Right cardiac atrium (tissue), 5 donors: Measurements from ENCODE around the gene PNPO. TPM values are rescaled to one million over a fixed set of nuclear protein-coding genes. Genes with fewer than 3 reads are reported as not detected.
A peak's percentile ranks its signal among the peaks of the same experiment; 100 is the strongest.

Source experiments
- ATAC-seq, 2 donors: fragments of 200-7000 bp; cut with Tn5 transposase; one replicate each; pipeline versions ENCODE4 v1.8.0 to v1.9.1; 2020; ENCODE audit warnings: moderate library complexity in 2 of 2, mild to moderate bottlenecking in 1 of 2
- DNase-seq, 3 donors: peaks; one replicate each; pipeline ENCODE4 v3.0.0-alpha.2; 2020
- H3K27ac ChIP-seq: one replicate; pipeline ENCODE4 v1.5.1; 2013; ENCODE audit warnings: mild to moderate bottlenecking, low read length, control low read depth, moderate library complexity
- H3K27me3 ChIP-seq: one replicate; pipeline ENCODE4 v1.6.1; 2013; ENCODE audit not compliant: control insufficient read depth, insufficient read depth
- H3K4me1 ChIP-seq: one replicate; pipeline ENCODE4 v1.6.1; 2013; ENCODE audit warnings: low read length; ENCODE audit not compliant: control insufficient read depth, insufficient read depth
- H3K4me3 ChIP-seq: one replicate; pipeline ENCODE4 v1.5.1; 2013; ENCODE audit warnings: low read length, control low read depth
- H3K9me3 ChIP-seq: one replicate; pipeline ENCODE4 v1.6.1; 2013; ENCODE audit warnings: low read length; ENCODE audit not compliant: control insufficient read depth
- WGBS: extraction: QIAGEN DNeasy Blood & Tissue Kit; methylation state at CpG from one replicate; pipeline ENCODE4 v1.1.7; 2013; 5-methylcytosine and 5-hydroxymethylcytosine counted together
- intact Hi-C, 4 donors: fragments of 100-400 bp; cut with DNase I; formaldehyde crosslinking; loops; one replicate each; pipeline versions ENCODE4 v1.11.0 to v1.14.0; 2022 to 2023
- long read RNA-seq, 4 donors: library from polyadenylated mRNA; unstranded; transcript quantifications; one replicate each; pipeline ENCODE4 v2.0.0, GENCODE V29; 2020 to 2021
- polyA plus RNA-seq: library from polyadenylated mRNA; stranded (reverse); fragments of 200-250 nt; gene quantifications from one replicate; pipeline ENCODE4 v1.2.3, GENCODE V29; 2013
- total RNA-seq, 4 donors: library from RNA; stranded (reverse); fragmentation: NEBNext Ultra II Directional; extraction: Animal tissue kit (Norgen Biotek cat#: 25700); gene quantifications; one replicate each; pipeline ENCODE4 v1.2.1, GENCODE V29; 2021
- donor health status: healthy with polysubstance abuse.
- donor health status: DM: no; HTN: yes; CAD: no.
- donor health status: DM: no; HTN: no; CAD: no.
- donor health status: DM: no; HTN: yes; CAD: no; lungs with severe emphysema.
- donor health status: DM: yes; HTN: yes; CAD: no.

PNPO gene
- 10 to 100 TPM; 23.9 to 29.9 (median 26.0) TPM for total RNA-seq
- polyA plus RNA-seq: 16.1 TPM
- long read RNA-seq, donor 1, transcript PNPO-217 (7 exons, 3,465 nt): major isoform, 49 of 53 reads
- long read RNA-seq, donor 1, partial matches to known transcripts: 1 of 53 reads
- long read RNA-seq, donor 1, other reads (novel, unspliced or antisense): 1 of 53 reads
- long read RNA-seq, donor 2, transcript PNPO-217 (7 exons, 3,465 nt): major isoform, 30 of 33 reads
- long read RNA-seq, donor 2, partial matches to known transcripts: 1 of 33 reads
- long read RNA-seq, donor 2, other reads (novel, unspliced or antisense): 0 of 33 reads
- long read RNA-seq, donor 3, transcript PNPO-201 (6 exons, 2,256 nt): minor isoform, 11 of 106 reads
- long read RNA-seq, donor 3, transcript PNPO-217 (7 exons, 3,465 nt): major isoform, 81 of 106 reads
- long read RNA-seq, donor 3, partial matches to known transcripts: 3 of 106 reads
- long read RNA-seq, donor 3, other reads (novel, unspliced or antisense): 4 of 106 reads
- long read RNA-seq, donor 4, transcript PNPO-217 (7 exons, 3,465 nt): major isoform, 31 of 33 reads
- long read RNA-seq, donor 4, partial matches to known transcripts: 0 of 33 reads
- long read RNA-seq, donor 4, other reads (novel, unspliced or antisense): 1 of 33 reads

GRCh38 chr17:47941246-47942095 is at the start of gene PNPO:
TSS of gene PNPO (plus strand) at chr17:47941571. CDS start at chr17:47941676, 105 bp downstream.
- ATAC-seq: peak; percentile 98
- H3K4me3 ChIP-seq: peak within 1 kb of the TSS; percentile 47
- no peaks in the 10 kb centered on the region for H3K9me3 ChIP-seq
- 1% methylated on average over 50 of the region's 50 CpGs for WGBS
- H3K4me1 ChIP-seq: peaks cover 3% of the 10 kb centered on the region
- no peaks in the 10 kb centered on the region for H3K27me3 ChIP-seq
- peak within 1 kb of the TSS; percentile 8 for H3K27ac ChIP-seq
- intact Hi-C loops: loop anchor here in 2 of 4 donors (10.0 kb wide), 2 partner anchors 47 to 97 kb away; partner anchors contain the start of genes SCRN2 (in 1 of the 2) and SP2 (in 1 of the 2)
- peak; percentile 94 to 96 (median 95) for DNase-seq

GRCh38 chr17:47894498-47895346 is 46.6 kb upstream of the PNPO start:
- no peak for ATAC-seq
- WGBS: 30% methylated on average over 11 of the region's 11 CpGs
- peaks cover 8% of the 10 kb centered on the region for H3K4me1 ChIP-seq
- intact Hi-C loops: loop anchor here (5.0 to 10.0 kb wide), 4 partner anchors 50 to 78 kb away; partner anchors contain the start of genes CDK5RAP3 (in 1 of the 4), PNPO (in 1 of the 4) and PRR15L (in 1 of the 4)
- no peaks in the 10 kb centered on the region for H3K9me3 ChIP-seq
- H3K4me3 ChIP-seq: peak overlapping the region; percentile 61
- DNase-seq: no peak
- no peaks in the 10 kb centered on the region for H3K27me3 ChIP-seq
- peak overlapping the region; percentile 90 for H3K27ac ChIP-seq

- H3K27ac ChIP-seq: peak overlapping the region; percentile 90
- H3K9me3 ChIP-seq: no peaks in the 10 kb centered on the region
- peak overlapping the region; percentile 61 for H3K4me3 ChIP-seq
- ATAC-seq: peak in 1 of 2 donors; percentile 0
- H3K27me3 ChIP-seq: no peaks in the 10 kb centered on the region
- intact Hi-C loops: loop anchor here (5.0 to 10.0 kb wide), 4 partner anchors 49 to 77 kb away; partner anchors contain the start of genes CDK5RAP3 (in 1 of the 4), PNPO (in 1 of the 4) and PRR15L (in 1 of the 4)
- H3K4me1 ChIP-seq: peaks cover 12% of the 10 kb centered on the region
- WGBS: under 1% methylated on average over 25 of the region's 25 CpGs
- DNase-seq: peak in 2 of 3 donors; percentile 34 to 73
Observed at GRCh38 chr17:47895347-47895855, 46.0 kb upstream of the PNPO start.

GRCh38 chr17:47895856-47896671 is 45.3 kb upstream of the PNPO start, which contains the start of gene SP2:
TSS of gene SP2 (plus strand) at chr17:47896236. CDS start at chr17:47896287, 51 bp downstream.
- Histone ChIP-seq H3K4me3 (peak within 1 kb of the TSS; percentile 99), H3K27ac (peak within 1 kb of the TSS; percentile 100), H3K4me1 (peaks cover 13% of the 10 kb centered on the region), H3K27me3 (no peaks in the 10 kb centered on the region), H3K9me3 (no peaks in the 10 kb centered on the region)
- peak; percentile 98 to 99 (median 99) for DNase-seq
- intact Hi-C loops: loop anchor here (5.0 to 10.0 kb wide), 4 partner anchors 49 to 76 kb away; partner anchors contain the start of genes CDK5RAP3 (in 1 of the 4), PNPO (in 1 of the 4) and PRR15L (in 1 of the 4)
- under 1% methylated on average over 69 of the region's 70 CpGs for WGBS
- ATAC-seq: peak; percentile 97

DNA sequence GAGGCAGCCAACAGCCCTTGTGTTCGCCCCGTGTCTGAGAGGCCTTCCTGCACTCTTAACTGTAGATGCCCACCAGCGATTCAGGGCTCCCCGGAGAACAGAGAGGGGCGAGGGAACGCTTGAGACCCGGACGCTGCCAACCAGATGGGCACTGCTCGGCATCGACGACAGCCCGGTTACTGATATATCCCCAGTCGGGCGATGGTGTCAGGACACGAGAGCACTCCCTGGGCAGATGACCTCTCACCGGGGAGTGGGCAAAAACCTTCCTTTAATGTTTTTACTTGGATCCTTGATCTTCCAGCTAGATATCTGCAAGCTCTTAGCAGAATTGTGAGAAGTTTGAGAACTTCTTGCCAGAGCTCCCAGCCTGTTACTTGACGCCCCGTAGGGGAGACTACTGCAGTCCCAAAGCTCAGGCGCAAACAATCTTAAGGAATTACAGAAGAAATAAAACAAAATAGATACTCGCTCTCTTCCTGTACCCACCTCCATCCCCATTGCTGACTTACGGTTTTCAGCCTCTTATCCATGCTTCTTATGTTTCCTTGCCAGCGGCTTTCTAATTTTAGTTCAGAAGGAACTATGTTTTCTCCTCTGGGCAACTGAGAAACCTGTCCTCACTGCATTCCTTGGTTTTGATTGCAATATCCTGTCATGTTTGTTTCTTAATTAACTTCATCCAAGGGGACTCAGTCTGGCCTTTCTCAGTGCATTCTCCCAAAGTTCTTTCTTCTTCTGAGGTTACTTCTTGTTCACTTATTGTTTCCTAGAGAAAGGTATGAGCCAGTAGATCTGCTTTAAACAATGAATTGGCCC is 44.5 kb upstream of the PNPO start:
- WGBS: 1% methylated on average over 22 of the region's 22 CpGs
- intact Hi-C loops: loop anchor here (5.0 to 10.0 kb wide), 4 partner anchors 48 to 75 kb away; partner anchors contain the start of genes CDK5RAP3 (in 1 of the 4), PNPO (in 1 of the 4) and PRR15L (in 1 of the 4)
- DNase-seq (no peak), ATAC-seq (no peak)
- Histone ChIP-seq H3K27ac (peak overlapping the region; percentile 100), H3K4me3 (peak overlapping the region; percentile 99), H3K4me1 (peaks cover 17% of the 10 kb centered on the region), H3K9me3 (no peaks in the 10 kb centered on the region), H3K27me3 (no peaks in the 10 kb centered on the region)

DNA sequence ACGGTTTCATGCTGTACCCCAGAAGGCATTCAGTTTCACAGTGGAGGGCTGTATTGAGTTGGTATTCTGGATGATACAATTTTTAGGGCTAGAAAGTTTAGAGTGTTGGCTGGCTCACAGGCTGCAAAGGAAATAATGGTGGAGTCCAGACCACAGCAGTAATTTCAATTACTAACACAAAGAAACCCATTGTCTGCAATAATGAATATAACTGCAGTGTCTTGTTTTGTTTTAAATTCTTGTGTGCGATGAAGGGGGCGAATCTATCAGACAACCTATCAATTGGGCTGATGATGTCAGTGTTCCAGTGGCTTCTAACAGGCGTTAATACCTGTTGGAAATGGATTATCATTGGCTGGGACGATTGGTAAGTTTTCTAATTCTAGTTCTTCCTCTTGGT is 43.8 kb upstream of the PNPO start:
- Histone ChIP-seq H3K9me3 (no peaks in the 10 kb centered on the region), H3K27ac (peak overlapping the region; percentile 100), H3K4me3 (peak overlapping the region; percentile 99), H3K4me1 (peaks cover 17% of the 10 kb centered on the region), H3K27me3 (no peaks in the 10 kb centered on the region)
- WGBS: 59% methylated on average over 5 of the region's 5 CpGs
- no peak for DNase-seq
- ATAC-seq: no peak
- intact Hi-C loops: loop anchor here (5.0 to 10.0 kb wide), 4 partner anchors 47 to 75 kb away; partner anchors contain the start of genes CDK5RAP3 (in 1 of the 4), PNPO (in 1 of the 4) and PRR15L (in 1 of the 4)

DNA sequence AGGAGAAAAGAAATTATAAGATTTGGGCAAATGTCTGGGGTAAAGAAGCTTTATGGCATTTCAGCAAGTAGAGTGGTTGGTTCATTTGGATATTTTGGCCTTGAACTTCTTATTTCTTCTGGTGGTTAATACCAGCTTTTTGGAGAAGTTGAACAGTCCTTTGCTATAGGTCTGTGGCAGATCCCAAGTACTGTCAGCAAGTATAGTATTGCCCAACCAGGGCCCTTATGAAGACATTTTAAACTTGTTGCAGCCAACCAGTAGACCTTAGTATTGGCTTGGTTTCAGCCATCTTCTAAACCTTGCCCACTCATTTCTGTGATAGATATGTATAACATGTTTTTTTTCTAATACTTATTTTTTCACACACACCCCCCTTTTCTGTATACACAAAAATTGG is 43.1 kb upstream of the PNPO start:
- Histone ChIP-seq H3K27me3 (no peaks in the 10 kb centered on the region), H3K9me3 (no peaks in the 10 kb centered on the region), H3K27ac (no peak overlapping the region), H3K4me1 (peaks cover 17% of the 10 kb centered on the region), H3K4me3 (no peak overlapping the region)
- DNase-seq (no peak), ATAC-seq (no peak)
- intact Hi-C loops: loop anchor here (5.0 to 10.0 kb wide), 4 partner anchors 47 to 74 kb away; partner anchors contain the start of genes CDK5RAP3 (in 1 of the 4), PNPO (in 1 of the 4) and PRR15L (in 1 of the 4)

DNA sequence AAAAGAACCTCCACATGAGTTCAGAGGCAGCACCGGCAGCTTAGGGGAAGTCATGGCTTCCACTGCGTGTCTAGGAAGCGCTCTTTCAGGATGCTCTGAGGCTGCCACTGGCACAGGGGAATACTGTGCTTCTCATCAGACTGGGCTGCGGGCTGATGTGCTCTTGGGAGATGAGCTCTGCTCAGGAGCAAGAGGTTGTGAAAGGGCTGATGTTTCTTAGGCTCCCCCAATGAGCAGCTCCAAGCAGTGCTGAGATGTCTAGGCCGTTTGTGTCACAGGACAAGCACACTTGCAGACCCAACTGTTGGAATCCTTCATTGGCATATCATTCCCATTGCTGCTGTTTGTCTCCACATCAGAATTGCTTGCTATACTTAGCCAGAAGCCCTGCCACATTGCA is 41.7 kb upstream of the PNPO start:
- DNase-seq (no peak), ATAC-seq (no peak)
- Histone ChIP-seq H3K4me3 (no peak overlapping the region), H3K27me3 (no peaks in the 10 kb centered on the region), H3K27ac (peak overlapping the region; percentile 93), H3K9me3 (no peaks in the 10 kb centered on the region), H3K4me1 (peaks cover 21% of the 10 kb centered on the region)
- intact Hi-C loops: loop anchor here (5.0 to 10.0 kb wide), 4 partner anchors 45 to 73 kb away; partner anchors contain the start of genes CDK5RAP3 (in 1 of the 4), PNPO (in 1 of the 4) and PRR15L (in 1 of the 4)
- 55% methylated on average over 5 of the region's 5 CpGs for WGBS
